HuH-7.5 (cell line): Measurements from ENCODE around the gene TPTE.
"Not testable (repeated sequence)": the region's sequence is repeated elsewhere in the genome, so short reads cannot be mapped to it uniquely, and the experiment has no call there.

ENCODE experiments used
- DNase-seq: peaks from one replicate; pipeline ENCODE4 v3.0.0; 2011; ENCODE audit warnings: low spot score

Gene TPTE

DNA sequence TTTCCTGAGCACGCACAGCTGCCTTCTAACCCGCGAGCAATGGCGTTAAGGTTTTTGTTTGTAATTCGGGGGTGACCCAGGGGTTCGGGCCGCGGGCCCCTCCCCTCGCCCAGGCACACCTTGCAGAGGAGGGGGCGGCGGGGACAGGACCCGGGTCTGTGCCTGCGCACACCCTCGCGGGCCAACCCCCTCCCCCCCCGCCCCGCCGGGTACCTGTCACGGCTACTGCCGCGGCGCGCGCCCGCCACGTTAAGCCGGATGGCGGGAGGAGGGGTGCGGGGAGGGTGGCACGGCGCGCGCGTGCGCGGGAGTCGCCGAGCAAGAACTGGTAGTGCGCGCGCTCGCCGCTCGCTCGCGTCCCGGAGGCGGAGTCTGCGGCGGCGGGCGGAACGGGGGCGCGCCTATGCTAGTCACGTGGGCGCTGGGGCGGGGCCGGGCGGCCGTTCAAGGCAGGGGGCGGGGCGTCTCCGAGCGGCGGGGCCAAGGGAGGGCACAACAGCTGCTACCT, at the start of gene TPTE:
Gene TPTE (plus strand): TSS at position 493 of the 508 bp plus-strand sequence. CDS start 17,141 bp downstream, outside the sequence.
- no peak for DNase-seq

DNA sequence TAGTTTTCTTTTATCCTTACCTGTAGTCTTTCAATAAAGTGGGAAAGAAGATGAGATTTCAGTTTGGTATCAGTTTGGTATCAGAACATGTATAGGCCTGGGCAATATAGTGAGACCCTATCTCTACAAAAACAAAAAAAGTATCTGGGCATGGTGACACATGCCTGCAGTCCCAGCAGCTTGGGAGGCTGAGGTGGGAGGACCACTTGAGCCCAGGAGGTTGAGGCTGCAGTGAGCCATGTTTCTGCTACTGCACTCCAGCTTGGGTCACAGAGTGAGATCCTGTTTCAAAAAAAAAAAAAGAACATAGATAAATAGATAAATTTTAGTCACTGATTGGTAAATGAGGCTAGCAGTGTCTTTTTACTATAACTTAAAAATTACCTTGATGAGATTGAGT, 49.4 kb upstream of the TPTE start:
- DNase-seq = not testable (repeated sequence)

DNA sequence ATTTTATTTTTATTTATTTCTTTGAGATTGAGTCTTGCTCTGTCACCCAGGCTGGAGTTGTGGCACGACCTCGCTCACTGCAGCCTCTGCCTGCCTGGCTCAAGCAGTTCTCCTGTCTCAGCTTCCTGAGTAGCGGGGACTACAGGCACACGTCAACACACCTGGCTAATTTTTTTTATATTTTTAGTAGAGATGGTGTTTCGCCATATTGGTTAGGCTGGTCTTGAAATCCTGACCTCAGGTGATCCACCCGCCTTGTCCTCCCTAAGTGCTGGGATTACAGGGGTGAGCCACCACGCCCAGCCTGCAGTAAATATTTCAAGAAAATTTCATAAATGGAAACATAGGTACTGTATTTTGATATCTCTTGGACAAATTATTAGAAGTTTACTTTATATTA, 43.6 kb upstream of the TPTE start:
- DNase-seq = not testable (repeated sequence)

DNA sequence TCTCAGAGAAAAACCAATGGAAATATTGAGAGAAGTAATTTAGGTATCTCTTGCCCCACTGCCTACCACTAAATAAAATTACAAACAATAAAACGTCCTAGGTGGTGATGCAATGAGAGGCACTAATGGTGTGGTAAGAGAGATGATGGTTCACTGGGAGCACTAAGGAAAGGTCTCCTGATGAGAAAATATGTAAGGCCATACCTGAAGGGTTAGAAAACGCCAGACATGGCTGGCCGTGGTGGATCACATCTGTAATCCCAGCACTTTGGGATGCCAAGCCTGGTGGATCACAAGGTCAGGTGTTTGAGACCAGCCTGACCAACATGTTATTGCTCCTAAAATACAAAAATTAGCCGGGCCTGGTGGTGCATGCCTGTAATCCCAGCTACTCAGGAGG, 41.5 kb upstream of the TPTE start:
- not testable (repeated sequence) for DNase-seq

DNA sequence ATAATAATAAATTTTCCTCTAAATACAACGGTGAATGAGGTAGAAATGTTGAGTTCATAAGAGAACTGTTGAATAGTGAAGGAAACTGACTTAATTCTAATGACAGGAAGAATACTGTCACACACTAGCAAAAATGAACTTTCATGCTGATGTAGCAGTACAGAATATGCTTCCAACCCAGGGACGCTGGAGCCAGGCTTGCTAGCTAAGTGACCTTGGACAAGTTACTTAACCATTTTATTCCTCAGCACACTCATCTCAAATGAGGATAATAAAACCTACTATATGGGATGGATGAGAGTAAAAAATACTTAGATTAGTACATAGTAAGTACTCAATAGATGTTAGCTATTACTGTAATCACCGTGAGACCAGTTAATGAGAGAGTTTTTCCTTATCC, 36.5 kb upstream of the TPTE start:
- DNase-seq = not testable (repeated sequence)

DNA sequence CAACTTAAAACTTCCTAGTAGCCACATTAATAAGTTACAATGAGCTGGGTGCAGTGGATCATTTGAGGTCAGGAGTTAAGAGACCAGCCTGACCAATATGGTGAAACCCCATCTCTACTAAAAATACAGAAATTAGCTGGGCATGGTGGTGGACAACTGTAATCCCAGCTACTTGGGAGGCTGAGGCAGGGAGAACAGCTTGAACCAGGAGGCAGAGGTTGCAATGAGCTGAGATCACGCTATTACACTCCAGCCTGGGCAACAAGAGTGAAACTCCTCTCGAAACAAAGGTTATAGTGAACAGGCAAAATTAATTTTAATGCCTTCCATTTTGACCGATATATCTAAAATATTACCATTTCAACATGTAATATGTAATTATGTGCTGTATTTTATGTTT, 30.9 kb upstream of the TPTE start:
- DNase-seq = not testable (repeated sequence)

DNA sequence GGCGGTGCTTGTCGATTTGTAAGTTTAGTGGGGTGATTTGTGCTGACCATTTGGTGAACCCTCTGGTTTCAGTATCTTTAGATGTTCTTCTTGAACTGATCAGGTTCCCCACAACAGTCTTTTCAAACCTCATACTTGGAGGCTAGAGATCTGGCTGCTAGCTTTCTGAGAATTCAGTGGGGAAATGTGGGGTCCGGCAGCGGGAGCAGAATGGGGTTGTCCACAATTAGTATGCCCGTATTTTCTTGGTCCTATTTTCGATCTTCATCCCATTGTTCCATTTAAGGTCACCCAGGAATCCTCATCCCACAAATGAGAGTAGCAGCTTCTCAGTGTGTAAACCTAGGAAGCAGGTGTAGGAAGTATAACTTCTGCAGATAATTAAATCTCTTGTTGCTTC, 10.3 kb upstream of the TPTE start:
- DNase-seq = no peak

DNA sequence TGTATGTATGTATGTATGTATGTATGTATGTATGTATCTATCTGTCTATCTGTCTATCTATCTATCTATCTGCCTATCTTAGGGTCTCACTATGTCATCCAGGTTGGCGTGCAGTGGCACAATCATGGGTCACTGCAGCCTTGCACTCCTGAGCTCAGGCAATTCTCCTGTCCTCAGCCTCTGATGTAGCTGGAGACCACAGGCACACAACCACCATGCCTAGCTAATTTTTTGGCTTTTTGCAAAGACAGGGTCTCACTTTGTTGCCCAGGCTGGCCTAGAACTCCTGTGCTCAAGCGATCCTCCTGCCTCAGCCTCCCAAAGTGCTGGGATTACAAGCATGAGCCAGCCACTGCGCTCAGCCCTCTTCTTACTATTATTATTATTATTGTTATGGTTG, 4.5 kb upstream of the TPTE start:
- not testable (repeated sequence) for DNase-seq

DNA sequence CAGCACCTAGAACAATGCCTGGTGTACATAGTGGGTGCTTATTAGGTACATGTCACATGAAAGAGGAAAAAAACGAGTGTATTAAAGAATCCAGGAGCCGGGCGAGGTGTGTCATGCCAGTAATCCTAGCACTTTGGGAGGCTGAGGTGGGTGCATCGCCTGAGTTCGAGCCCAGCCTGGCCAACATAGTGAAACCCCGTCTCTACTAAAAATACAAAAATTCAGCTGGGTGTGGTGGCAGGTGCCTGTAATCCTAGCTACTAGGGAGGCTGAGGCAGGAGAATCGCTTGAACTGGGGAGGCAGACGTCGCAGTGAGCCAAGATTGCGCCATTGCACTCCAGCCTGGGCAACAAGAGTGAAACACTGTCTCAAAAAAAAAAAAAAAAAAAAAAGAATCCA, 3.5 kb upstream of the TPTE start:
- not testable (repeated sequence) for DNase-seq

DNA sequence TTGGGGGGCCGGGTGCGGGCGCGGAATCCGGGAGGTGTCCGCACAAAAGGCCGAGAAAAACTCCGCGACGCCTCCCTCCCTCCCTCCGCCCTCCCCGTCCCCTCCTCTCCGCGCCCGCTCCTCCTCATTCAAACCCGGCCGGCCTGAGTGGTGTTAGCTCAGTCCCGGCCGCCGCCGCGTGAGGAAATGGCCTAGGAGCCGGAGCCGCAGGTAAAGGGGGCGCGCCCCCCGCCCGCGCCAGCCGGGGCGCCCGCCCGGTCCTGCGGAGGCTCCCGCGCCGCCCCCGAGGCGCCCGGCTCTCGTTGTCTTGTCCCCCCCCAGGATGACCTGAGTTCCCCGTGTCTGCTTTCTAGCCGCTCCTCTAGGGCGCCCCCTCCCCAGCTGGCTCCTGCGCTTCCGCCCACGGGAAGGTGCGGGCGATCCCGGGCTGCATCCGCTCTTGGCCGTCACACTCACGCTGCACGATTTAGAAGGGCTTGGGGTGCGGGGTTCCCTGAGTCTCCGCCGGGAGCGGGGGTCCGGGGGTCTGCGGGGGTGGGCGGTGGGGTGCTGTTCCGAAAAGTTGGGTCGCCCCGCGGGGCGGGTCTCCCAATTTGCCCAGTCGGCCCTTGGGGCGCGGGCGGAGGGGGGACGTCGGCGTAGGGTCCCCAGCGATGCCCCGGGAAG, 585 bp downstream of the TPTE start:
- DNase-seq = not testable (repeated sequence)

DNA sequence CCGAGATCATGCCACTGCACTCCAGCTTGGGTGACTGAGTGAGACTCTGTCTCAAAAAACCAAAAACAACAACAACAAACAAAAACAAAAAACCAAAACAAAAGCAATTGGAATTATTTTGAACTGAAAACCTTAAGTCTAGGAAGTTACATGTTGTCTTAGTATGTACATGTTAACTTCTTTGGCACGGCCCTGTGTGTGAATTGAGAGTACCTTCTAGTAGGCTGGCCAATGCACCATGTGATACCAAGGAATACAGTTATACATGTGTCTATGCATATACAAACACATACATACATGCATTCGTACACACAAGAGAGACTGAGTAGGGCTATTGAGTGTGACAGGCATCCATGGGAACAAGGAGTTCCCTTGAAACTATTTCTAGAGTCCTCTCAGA, 18.6 kb downstream of the TPTE start:
- no peak for DNase-seq

DNA sequence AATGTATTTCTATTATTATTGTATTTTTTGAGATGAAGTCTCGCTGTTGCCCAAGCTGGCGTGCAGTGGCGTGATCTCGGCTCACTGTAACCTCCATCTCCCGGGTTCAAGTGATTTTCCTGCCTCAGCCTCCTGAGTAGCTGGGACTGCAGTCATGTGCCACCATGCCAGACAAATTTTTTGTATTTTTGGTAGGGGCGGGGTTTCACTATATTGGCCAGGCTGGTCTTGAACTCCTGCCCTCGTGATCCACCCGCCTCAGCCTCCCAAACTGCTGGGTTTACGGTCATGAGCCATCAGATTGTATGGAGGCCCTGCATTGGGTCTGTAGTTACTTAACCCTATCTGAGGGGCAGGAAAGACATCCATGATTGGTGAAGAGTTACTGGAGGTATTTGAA, 23.0 kb downstream of the TPTE start:
- not testable (repeated sequence) for DNase-seq

DNA sequence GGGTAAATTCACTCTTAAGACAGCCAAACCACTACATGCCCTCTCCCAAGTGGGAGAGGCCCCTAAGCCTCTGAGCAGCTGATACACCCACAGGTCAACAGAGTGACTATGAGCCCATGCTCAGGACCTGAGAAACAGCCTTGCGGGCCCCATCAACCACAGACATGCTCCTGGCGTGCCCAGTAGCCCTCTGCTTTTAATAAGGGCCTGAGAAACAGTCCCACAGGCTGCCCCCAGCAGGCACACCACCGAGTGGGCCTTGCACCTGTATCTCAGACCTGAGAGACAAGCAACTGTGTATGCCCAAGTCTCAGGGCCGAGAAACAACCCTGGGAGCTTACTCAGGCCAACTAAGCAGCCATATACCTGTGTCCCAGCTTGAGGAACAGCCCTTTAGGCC, 26.5 kb downstream of the TPTE start:
- DNase-seq = not testable (repeated sequence)

DNA sequence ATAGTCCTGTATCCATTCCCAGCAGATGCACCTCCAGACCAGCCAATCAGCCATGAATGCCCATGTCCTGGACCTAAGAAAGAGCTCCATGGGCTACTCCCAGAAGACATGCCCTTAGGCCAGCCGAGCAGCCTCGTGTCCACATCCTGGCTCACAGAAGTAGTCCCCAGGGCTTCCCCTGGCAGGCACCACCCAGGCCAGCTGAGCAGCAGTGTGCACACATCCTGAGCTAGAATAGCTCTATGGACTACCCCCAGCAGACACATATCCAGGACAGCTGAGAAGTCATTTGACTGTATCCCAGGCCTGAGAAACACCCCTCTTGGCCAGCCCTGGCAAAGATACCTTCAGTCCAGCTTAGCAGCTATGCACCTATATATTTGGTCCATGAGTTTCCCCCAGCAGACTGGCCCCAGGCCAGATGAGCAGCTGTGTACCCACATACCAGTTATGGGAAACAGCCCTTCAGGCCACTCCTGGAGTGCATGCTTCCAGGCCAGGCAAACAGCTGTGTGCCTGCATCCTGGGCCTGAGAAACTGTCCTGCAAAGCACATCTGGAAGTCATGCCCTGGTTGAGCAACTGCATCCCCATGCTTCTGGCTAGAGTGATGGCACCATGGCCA, 27.1 kb downstream of the TPTE start:
- not testable (repeated sequence) for DNase-seq

DNA sequence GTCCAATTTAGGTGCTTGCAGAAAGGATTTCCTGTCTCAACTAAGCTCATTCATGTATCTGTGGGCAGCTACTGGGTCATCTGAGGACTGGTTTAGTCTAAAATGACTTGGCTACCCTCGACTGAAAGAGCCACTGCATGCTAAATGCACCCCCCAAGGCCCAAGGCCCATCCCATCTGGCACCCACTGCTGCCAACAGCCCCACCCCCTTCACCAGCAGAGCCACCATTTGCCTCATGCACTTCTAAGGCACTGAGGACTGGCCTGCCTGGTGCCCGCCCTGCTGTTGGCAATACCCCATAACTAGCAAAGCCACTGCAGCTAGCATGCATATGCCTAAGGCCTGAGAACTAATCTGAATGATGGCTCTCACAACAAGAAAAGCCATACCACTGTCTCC, 49.4 kb downstream of the TPTE start:
- DNase-seq = not testable (repeated sequence)

DNA sequence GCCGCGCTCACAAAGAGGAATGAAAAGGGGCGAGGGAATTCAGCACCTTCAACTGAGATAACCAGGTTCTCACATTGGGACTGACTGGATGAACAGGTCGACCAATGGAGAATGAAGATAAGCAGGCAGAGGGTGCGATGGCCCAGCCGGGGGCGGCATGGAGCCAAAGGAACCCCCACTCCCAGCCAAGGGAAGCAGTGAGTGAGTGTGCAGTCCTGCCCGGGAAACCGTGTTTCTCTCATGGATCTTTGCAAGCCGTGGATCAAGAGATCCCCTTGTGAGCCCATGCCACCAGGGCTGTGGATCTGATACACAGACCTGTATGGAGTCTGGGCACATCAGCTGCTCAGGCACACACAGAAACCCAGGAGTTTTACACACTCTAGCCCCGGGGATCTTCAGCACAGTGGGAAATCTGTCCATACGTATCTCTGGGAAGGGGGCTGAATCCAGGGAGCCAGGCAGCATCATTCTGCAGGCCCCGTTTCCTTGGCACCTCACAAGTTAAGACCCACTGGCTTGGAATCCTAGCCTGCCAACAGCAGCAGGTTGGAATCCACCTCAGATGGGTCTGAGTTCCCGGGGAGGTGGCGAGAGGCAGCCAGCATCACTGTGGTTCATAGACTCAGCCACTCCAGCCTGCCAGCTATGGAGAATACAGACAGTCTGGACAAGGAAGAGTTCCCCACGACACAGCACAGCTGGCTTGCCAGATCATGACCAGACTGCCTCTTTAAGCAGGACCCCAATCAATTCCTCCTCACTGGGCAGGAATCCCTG, 53.3 kb downstream of the TPTE start:
- not testable (repeated sequence) for DNase-seq

DNA sequence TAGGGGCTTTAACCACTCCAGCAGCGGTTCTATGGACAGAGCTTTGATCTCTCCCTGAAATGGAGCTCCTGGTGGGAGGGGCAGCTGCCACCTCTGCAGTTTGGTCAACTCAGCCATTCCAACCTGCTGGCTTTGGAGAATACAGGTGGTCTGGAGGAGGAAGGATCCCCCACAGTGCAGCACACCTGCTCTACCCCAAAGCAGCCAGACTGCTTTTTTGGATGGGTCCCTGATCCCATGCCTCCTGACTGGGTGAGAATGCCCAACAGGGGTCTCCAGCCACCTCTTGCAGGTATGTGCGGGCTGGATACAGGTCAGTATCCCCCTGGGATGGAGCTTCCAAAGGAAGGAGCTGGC, 53.9 kb downstream of the TPTE start:
- DNase-seq = no peak

DNA sequence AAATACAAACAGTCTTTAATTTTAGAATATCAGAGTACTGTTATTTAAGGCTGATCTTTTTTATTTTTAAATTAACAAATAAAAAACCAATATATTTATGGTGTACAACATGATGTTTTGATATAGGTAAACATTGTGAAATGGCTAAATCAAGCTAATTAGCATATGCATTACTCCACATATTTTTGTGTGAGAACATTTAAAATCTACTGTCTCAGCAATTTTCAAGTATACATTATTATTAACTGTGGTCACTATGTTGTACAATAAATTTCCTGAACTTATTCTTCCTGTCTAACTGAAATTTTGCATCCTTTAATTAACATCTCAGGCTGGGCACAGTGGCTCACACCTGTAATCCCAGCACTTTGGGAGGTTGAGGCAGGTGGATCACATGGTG, 57.5 kb downstream of the TPTE start:
- not testable (repeated sequence) for DNase-seq

DNA sequence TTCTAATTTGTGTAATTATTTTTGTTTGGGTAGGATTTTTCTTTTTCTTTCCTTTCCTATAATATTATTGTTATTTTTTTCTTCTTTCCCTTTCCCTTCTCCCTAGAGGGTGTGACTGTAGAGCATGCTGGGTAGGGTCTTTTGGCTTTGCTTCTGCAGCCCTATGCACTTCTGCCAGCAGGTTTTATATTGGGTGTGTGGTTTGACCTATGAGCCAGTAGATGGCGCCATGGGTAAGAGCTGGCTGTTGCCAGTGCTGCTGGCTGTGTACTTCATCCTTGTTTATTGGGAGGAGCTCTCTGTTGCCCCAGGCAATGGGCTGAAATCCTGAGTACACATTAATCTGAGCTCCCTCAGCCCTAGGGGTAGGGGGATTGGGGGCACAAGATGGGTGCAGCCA, 67.7 kb downstream of the TPTE start:
- not testable (repeated sequence) for DNase-seq

DNA sequence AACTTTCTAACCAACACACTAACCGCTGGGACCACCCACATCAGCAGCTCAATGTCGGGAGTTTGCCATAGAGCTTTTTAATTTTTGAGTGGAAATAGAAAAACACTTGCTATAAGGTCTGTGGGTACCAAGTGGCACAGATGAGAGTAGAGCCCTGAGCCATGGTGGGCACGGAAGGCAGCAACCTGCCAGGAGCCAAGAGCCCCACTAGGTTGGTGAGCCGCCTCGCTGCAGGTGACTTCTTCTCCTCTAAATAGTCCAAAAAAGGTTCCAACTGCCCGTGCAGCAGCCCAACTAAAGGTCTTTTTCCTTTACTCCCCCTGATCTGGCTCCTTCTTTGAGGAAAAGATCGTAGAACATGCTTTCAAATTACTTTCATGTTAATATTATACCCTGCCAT, 85.7 kb downstream of the TPTE start:
- DNase-seq = not testable (repeated sequence)

DNA sequence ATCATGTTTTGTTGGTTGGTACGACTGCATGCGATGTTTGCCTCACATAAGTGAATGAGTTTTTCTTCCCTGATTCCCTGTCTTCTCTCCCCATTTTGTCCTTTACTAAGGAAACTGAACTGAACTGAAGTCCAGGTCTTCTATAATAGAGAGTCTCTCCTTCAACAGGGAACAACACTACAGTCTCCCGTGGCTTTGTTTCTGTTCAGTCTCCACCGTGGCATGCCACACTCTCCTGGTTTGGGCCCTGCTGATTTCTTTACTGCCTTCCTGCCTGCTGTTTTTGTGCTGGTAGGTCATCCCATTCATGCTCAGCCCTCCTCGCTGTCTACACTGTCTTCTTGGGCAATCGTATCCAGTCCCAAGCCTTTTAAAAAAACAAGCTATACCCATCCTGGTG, 92.9 kb downstream of the TPTE start:
- DNase-seq = not testable (repeated sequence)

DNA sequence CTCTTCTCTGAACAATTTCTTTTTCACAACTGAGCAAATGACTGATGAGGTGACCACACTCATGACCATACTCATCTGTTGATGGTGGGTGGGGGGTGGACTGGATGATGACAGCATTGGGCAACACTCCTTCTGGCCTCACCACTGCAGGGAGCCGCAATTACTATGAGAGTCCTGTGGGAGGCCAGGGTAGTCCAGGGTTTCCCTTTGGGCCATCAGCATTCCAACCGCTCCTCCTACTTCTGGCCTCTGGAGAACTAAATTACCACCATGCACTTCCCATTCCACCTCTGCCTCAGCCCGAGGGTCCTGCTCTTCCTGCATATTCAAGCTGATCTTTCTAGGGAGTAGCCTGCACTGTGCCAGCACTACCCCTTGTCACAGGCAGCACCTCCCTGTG, 94.7 kb downstream of the TPTE start:
- DNase-seq = not testable (repeated sequence)

DNA sequence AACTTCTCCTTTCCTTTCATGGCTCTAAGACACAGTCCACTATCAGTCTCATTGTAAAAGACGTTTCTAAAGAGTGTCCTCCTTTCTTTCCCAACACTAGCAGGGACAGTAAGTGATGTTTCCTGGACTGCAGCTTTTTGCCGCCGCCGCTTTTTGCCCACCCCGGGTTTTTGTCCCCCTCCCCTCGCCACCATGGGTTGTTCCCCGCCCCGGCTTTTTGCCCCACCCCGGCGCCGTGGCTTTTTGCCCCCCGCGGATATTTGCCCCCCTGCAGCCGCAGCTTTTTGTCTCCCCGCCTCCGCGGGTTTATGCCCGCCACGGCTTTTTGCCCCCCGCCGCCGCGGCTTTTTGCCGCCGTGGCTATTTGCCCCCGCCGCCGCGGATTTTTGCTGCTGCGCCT, 95.2 kb downstream of the TPTE start:
- DNase-seq = no peak
